Loucy (cell line): ENCODE data around the gene UQCRFS1.

ENCODE experiments used
- H2AFZ ChIP-seq: fragments of 200-600 bp; sonication (generic); 2 replicates; pipeline ENCODE4 v1.6.0; 2016; ENCODE audit warnings: antibody characterized with exemption, mild to moderate bottlenecking, low read length, moderate library complexity
- H3F3A ChIP-seq: fragments of 200-600 bp; 2 replicates; pipeline ENCODE4 v1.6.0; 2016; ENCODE audit warnings: antibody characterized with exemption, low read depth, mild to moderate bottlenecking
- H3K27me3 ChIP-seq: fragments of 200-600 bp; sonication (generic); 2 replicates; pipeline ENCODE4 v1.6.1; 2014; ENCODE audit warnings: low read length, mild to moderate bottlenecking; ENCODE audit not compliant: insufficient read depth, poor library complexity, severe bottlenecking
- H3K36me3 ChIP-seq: fragments of 200-600 bp; sonication (generic); 2 replicates; pipeline ENCODE4 v1.6.1; 2016; ENCODE audit warnings: low read length; ENCODE audit not compliant: insufficient read depth
- H3K4me1 ChIP-seq: fragments of 200-600 bp; sonication (generic); 2 replicates; pipeline ENCODE4 v1.5.1; 2014; ENCODE audit warnings: low read length, mild to moderate bottlenecking; ENCODE audit not compliant: insufficient read depth, poor library complexity, severe bottlenecking
- H3K4me2 ChIP-seq: fragments of 200-600 bp; sonication (generic); 2 replicates; pipeline ENCODE4 v1.6.0; 2014; ENCODE audit warnings: antibody characterized with exemption, low read length, low read depth, mild to moderate bottlenecking; ENCODE audit not compliant: poor library complexity, severe bottlenecking
- H3K4me3 ChIP-seq: fragments of 200-600 bp; sonication (generic); 2 replicates; pipeline ENCODE4 v1.5.1; 2014; ENCODE audit warnings: low read length, mild to moderate bottlenecking, mixed read lengths; ENCODE audit not compliant: poor library complexity, severe bottlenecking
- H3K79me2 ChIP-seq: fragments of 200-600 bp; sonication (generic); 2 replicates; pipeline ENCODE4 v1.6.1; 2014; ENCODE audit warnings: low read length; ENCODE audit not compliant: insufficient read depth
- H3K9ac ChIP-seq: fragments of 200-600 bp; sonication (generic); 2 replicates; pipeline ENCODE4 v1.6.0; 2014; ENCODE audit warnings: mild to moderate bottlenecking, low read depth, low read length, moderate library complexity; ENCODE audit not compliant: poor library complexity, severe bottlenecking
- H3K9me2 ChIP-seq: fragments of 200-600 bp; sonication (generic); replicated peaks from 2 replicates; pipeline ENCODE4 v1.6.1; 2016; ENCODE audit warnings: low read depth, low read length, mixed read lengths
- H3K9me3 ChIP-seq: fragments of 200-600 bp; sonication (generic); 2 replicates; pipeline ENCODE4 v1.6.1; 2014; ENCODE audit warnings: mild to moderate bottlenecking, antibody characterized with exemption, low read length, low read depth; ENCODE audit not compliant: insufficient read depth
- H4K20me1 ChIP-seq: fragments of 200-600 bp; sonication (generic); 2 replicates; pipeline ENCODE4 v1.6.0; 2014; ENCODE audit warnings: antibody characterized with exemption, low read length, mild to moderate bottlenecking; ENCODE audit not compliant: insufficient read depth, poor library complexity, severe bottlenecking
- EZH2phosphoT487 ChIP-seq: fragments of 200-600 bp; IDR thresholded peaks from 2 replicates; pipeline ENCODE4 v1.6.1; 2018; ENCODE audit warnings: antibody characterized with exemption, mild to moderate bottlenecking, moderate library complexity, borderline replicate concordance
- TF ChIP-seq, protein P1 (sequence below): fragments of 200-600 bp; sonication (generic); conservative IDR thresholded peaks from 2 replicates; pipeline ENCODE4 v1.5.1; 2014; ENCODE audit warnings: mild to moderate bottlenecking, antibody characterized with exemption, low read length

The UQCRFS1 gene

GRCh38 chr19:29259867-29260281 lies 46.9 kb upstream of the UQCRFS1 start:
- H3K9me2 ChIP-seq, result no peaks in the 10 kb centered on the region
- H3K9ac ChIP-seq, result no peak overlapping the region
- H3K36me3 ChIP-seq, result no peaks in the 10 kb centered on the region
- no peaks in the 10 kb centered on the region for H3F3A ChIP-seq
- no peak for TF ChIP-seq EZH2phosphoT487
- TF ChIP-seq, protein P1, sequence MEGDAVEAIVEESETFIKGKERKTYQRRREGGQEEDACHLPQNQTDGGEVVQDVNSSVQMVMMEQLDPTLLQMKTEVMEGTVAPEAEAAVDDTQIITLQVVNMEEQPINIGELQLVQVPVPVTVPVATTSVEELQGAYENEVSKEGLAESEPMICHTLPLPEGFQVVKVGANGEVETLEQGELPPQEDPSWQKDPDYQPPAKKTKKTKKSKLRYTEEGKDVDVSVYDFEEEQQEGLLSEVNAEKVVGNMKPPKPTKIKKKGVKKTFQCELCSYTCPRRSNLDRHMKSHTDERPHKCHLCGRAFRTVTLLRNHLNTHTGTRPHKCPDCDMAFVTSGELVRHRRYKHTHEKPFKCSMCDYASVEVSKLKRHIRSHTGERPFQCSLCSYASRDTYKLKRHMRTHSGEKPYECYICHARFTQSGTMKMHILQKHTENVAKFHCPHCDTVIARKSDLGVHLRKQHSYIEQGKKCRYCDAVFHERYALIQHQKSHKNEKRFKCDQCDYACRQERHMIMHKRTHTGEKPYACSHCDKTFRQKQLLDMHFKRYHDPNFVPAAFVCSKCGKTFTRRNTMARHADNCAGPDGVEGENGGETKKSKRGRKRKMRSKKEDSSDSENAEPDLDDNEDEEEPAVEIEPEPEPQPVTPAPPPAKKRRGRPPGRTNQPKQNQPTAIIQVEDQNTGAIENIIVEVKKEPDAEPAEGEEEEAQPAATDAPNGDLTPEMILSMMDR, result no peak
- no peaks in the 10 kb centered on the region for H4K20me1 ChIP-seq
- no peaks in the 10 kb centered on the region for H3K27me3 ChIP-seq
- H3K4me3 ChIP-seq, result no peak overlapping the region
- no peaks in the 10 kb centered on the region for H3K9me3 ChIP-seq
- H3K4me1 ChIP-seq, result no peaks in the 10 kb centered on the region
- no peak overlapping the region for H2AFZ ChIP-seq
- no peaks in the 10 kb centered on the region for H3K79me2 ChIP-seq
- H3K4me2 ChIP-seq, result no peak overlapping the region

DNA sequence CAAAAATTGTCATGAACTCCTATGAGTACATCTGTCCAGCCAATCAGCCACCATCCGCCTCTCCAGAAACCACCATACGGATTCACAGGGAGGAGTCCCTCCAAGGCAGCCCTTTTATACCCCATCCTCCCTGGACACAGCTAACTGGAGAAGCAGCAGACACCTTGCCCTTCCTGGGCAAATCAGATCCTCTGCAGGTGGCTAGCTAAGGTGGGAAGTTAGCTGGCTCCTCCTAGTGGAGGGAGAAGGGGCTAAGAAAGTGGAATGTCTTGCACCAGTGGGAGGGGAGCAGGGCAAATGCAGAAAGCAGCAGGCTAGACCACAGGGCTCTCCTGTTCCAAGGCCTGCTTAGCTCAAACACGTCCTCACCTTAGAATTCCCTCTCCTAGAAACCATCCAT lies 46.2 kb upstream of the UQCRFS1 start:
- Histone ChIP-seq H3K9me3 (no peaks in the 10 kb centered on the region), H3K27me3 (no peaks in the 10 kb centered on the region), H3K9ac (no peak overlapping the region), H4K20me1 (no peaks in the 10 kb centered on the region), H3K79me2 (no peaks in the 10 kb centered on the region), H3K36me3 (no peaks in the 10 kb centered on the region), H3K4me3 (no peak overlapping the region), H2AFZ (no peak overlapping the region), H3K4me1 (no peaks in the 10 kb centered on the region), H3F3A (no peaks in the 10 kb centered on the region), H3K9me2 (no peaks in the 10 kb centered on the region), H3K4me2 (no peak overlapping the region)
- TF ChIP-seq, protein P1, result peak; percentile 36; the same call in 1 of the 2 replicates
- no peak for TF ChIP-seq EZH2phosphoT487

DNA sequence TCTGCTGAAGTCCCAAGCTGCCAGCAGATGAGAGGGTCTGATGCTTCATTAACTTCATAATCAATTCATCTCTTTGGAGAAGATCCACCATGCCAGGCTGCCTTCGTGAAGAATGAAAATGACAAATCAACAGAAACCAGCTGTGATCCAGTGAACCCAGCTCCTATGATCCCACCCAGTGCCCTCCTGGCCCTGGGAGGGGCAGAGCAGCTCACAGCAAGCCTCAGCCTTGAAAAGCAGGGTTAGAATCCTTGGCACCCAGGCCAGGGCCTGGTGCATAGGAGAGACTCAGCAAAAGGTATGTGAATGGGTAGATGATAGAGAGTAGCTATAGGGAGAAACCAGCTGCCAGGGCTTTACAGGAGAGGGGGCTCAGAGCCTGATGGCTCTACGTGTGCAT lies 43.6 kb upstream of the UQCRFS1 start:
- H3K4me3 ChIP-seq, result no peak overlapping the region
- TF ChIP-seq, protein P1, result no peak
- no peak for TF ChIP-seq EZH2phosphoT487
- no peaks in the 10 kb centered on the region for H3K79me2 ChIP-seq
- no peaks in the 10 kb centered on the region for H4K20me1 ChIP-seq
- H3K9me2 ChIP-seq, result no peaks in the 10 kb centered on the region
- H3K4me1 ChIP-seq, result no peaks in the 10 kb centered on the region
- no peak overlapping the region for H2AFZ ChIP-seq
- no peak overlapping the region for H3K4me2 ChIP-seq
- H3K9ac ChIP-seq, result no peak overlapping the region
- no peaks in the 10 kb centered on the region for H3F3A ChIP-seq
- H3K9me3 ChIP-seq, result no peaks in the 10 kb centered on the region
- no peaks in the 10 kb centered on the region for H3K27me3 ChIP-seq
- no peaks in the 10 kb centered on the region for H3K36me3 ChIP-seq
